ENCODE measurements around the gene GJA1. TPM values are rescaled to one million over a fixed set of nuclear protein-coding genes. Genes with fewer than 3 reads are reported as not detected.

Gene GJA1
- polyA plus RNA-seq, 3 donors: not detected

GRCh38 chr6:121441477-121441876 is 6.0 kb downstream of the GJA1 start:
- Mint-ChIP-seq H3K27ac (no peak overlapping the region), H3K4me1 (peaks cover 17% of the 10 kb centered on the region), H3K36me3 (peaks cover 0 to 3% of the 10 kb centered on the region in 2 donors), H3K4me3 (peak overlapping the region in 1 of 2 donors; percentile 17), H3K27me3 (ENCODE audit: low read depth in 3 of 3) (peaks cover 28 to 39% (median 36%) of the 10 kb centered on the region in 3 donors), H3K9me3 (peaks cover 0 to 6% (median 3%) of the 10 kb centered on the region in 7 donors)
- H3K27ac ChIP-seq (ENCODE audit: low read depth in 1 of 2, low read length in 2 of 2): no peak overlapping the region
- intact Hi-C loops (cut with micrococcal nuclease): no loop called here
- H4K20me1 ChIP-seq (ENCODE audit: insufficient read depth, low read length): no peaks in the 10 kb centered on the region
- no peak for DNase-seq
- H3K4me3 ChIP-seq (replicated peaks in 1 of 3; ENCODE audit: low read depth in 2 of 3, low read length in 3 of 3): no peak overlapping the region
- peaks cover 10% of the 10 kb centered on the region in 2 donors for H3K4me1 ChIP-seq (ENCODE audit: control insufficient read depth in 1 of 2, insufficient read depth in 2 of 2, low read length in 2 of 2)
- H3K27me3 ChIP-seq (ENCODE audit: control insufficient read depth in 2 of 2, insufficient read depth in 2 of 2, low read length in 2 of 2): peaks cover 32 to 34% of the 10 kb centered on the region in 2 donors
- no peak for TF ChIP-seq CTCF (IDR thresholded peaks at IDR 0.05)
- H3K36me3 ChIP-seq (replicated peaks in 1 of 2; ENCODE audit: control insufficient read depth in 1 of 2, insufficient read depth in 2 of 2, low read length in 2 of 2): no peaks in the 10 kb centered on the region
- no peak overlapping the region for H3K9ac ChIP-seq (ENCODE audit: insufficient read depth, low read length, poor library complexity, severe bottlenecking)
- H3K9me3 ChIP-seq (replicated peaks in 1 of 2; ENCODE audit: control insufficient read depth in 1 of 2, insufficient read depth in 1 of 2, low read length in 2 of 2): peaks cover 0 to 5% of the 10 kb centered on the region in 2 donors
- no peak overlapping the region for H2AFZ ChIP-seq (ENCODE audit: insufficient read depth, low read depth, low read length, poor library complexity, severe bottlenecking)
- H3K79me2 ChIP-seq (ENCODE audit: insufficient read depth, low read length): no peaks in the 10 kb centered on the region
- WGBS (ENCODE audit: insufficient coverage): 88% methylated on average over 3 of the region's 4 CpGs
- H3K4me2 ChIP-seq (replicated peaks; ENCODE audit: extremely low read depth, low read length, poor library complexity, severe bottlenecking): no peak overlapping the region

- H3K36me3 Mint-ChIP-seq: peaks cover 0 to 2% of the 10 kb centered on the region in 2 donors
- no CpG with 5 or more reads among the region's 2 CpGs for WGBS (ENCODE audit: insufficient coverage)
- no peak overlapping the region for H3K4me3 Mint-ChIP-seq
- Histone ChIP-seq H3K27me3 (ENCODE audit: control insufficient read depth in 2 of 2, insufficient read depth in 2 of 2, low read length in 2 of 2) (peaks cover 21 to 23% of the 10 kb centered on the region in 2 donors), H3K79me2 (ENCODE audit: insufficient read depth, low read length) (no peaks in the 10 kb centered on the region), H2AFZ (ENCODE audit: insufficient read depth, low read depth, low read length, poor library complexity, severe bottlenecking) (no peak overlapping the region), H3K27ac (ENCODE audit: low read depth in 1 of 2, low read length in 2 of 2) (no peak overlapping the region), H3K4me2 (replicated peaks; ENCODE audit: extremely low read depth, low read length, poor library complexity, severe bottlenecking) (no peak overlapping the region), H3K4me1 (ENCODE audit: control insufficient read depth in 1 of 2, insufficient read depth in 2 of 2, low read length in 2 of 2) (peaks cover 1% of the 10 kb centered on the region in 2 donors), H3K9me3 (replicated peaks in 1 of 2; ENCODE audit: control insufficient read depth in 1 of 2, insufficient read depth in 1 of 2, low read length in 2 of 2) (no peaks in the 10 kb centered on the region), H4K20me1 (ENCODE audit: insufficient read depth, low read length) (no peaks in the 10 kb centered on the region), H3K36me3 (replicated peaks in 1 of 2; ENCODE audit: control insufficient read depth in 1 of 2, insufficient read depth in 2 of 2, low read length in 2 of 2) (no peaks in the 10 kb centered on the region), H3K9ac (ENCODE audit: insufficient read depth, low read length, poor library complexity, severe bottlenecking) (no peak overlapping the region), H3K4me3 (replicated peaks in 1 of 3; ENCODE audit: low read depth in 2 of 3, low read length in 3 of 3) (no peak overlapping the region)
- H3K9me3 Mint-ChIP-seq: peaks cover 0 to 4% (median 3%) of the 10 kb centered on the region in 7 donors
- intact Hi-C loops (cut with micrococcal nuclease): no loop called here
- H3K27ac Mint-ChIP-seq: no peak overlapping the region
- H3K27me3 Mint-ChIP-seq (ENCODE audit: low read depth in 3 of 3): peaks cover 17 to 28% (median 25%) of the 10 kb centered on the region in 3 donors
- DNase-seq: no peak
- peaks cover 6% of the 10 kb centered on the region for H3K4me1 Mint-ChIP-seq
- no peak for TF ChIP-seq CTCF (IDR thresholded peaks at IDR 0.05)
Observed at GRCh38 chr6:121442576-121442975, 7.1 kb downstream of the GJA1 start.
